ENCODE measurements around the gene GJB3.

GRCh38 chr1:34754964-34755637, 25.9 kb upstream of the GJB3 start, which contains the start of gene GJB5:
- TF ChIP-seq CTCF (IDR thresholded peaks at IDR 0.05) (no peak), POLR2A (IDR thresholded peaks at IDR 0.05) (no peak)

All from Peyer's patch (tissue), 4 donors.